SU-DHL-6 (cell line): ENCODE data around the gene STAM2.

Experiments
- H2AFZ ChIP-seq: fragments of 200-600 bp; sonication (generic); 2 replicates; pipeline ENCODE4 v1.6.1; 2014; ENCODE audit warnings: low read depth, mild to moderate bottlenecking, moderate library complexity, mixed read lengths, antibody characterized with exemption, low read length; ENCODE audit not compliant: severe bottlenecking
- H3F3A ChIP-seq: fragments of 200-600 bp; shearing (Covaris generic); 2 replicates; pipeline ENCODE4 v1.6.0; 2016; ENCODE audit warnings: antibody characterized with exemption, mild to moderate bottlenecking; ENCODE audit not compliant: insufficient read depth
- H3K27ac ChIP-seq: fragments of 200-600 bp; sonication (generic); 2 replicates; pipeline ENCODE4 v1.5.1; 2016; ENCODE audit warnings: low read depth, mild to moderate bottlenecking, low read length, moderate library complexity, mixed read lengths
- H3K27me3 ChIP-seq: fragments of 200-600 bp; sonication (generic), shearing (Covaris generic); 2 replicates; pipeline ENCODE4 v1.6.0; 2014; ENCODE audit warnings: mild to moderate bottlenecking, low read length
- H3K36me3 ChIP-seq: fragments of 200-600 bp; sonication (generic); 2 replicates; pipeline ENCODE4 v1.6.1; 2014; ENCODE audit warnings: mild to moderate bottlenecking, low read length, mixed read lengths
- H3K4me2 ChIP-seq: fragments of 300-600, 200-600 bp; shearing (Covaris generic), sonication (generic); 2 replicates; pipeline ENCODE4 v1.6.0; 2014; ENCODE audit warnings: low read length, low read depth, mild to moderate bottlenecking; ENCODE audit not compliant: poor library complexity, severe bottlenecking
- H3K4me3 ChIP-seq: fragments of 200-600 bp; sonication (generic); 2 replicates; pipeline ENCODE4 v1.5.1; 2014; ENCODE audit warnings: antibody characterized with exemption, low read length, mild to moderate bottlenecking, mixed read lengths; ENCODE audit not compliant: insufficient read depth, poor library complexity, severe bottlenecking
- H3K79me2 ChIP-seq: fragments of 200-600 bp; sonication (generic); 2 replicates; pipeline ENCODE4 v1.6.1; 2014; ENCODE audit warnings: mild to moderate bottlenecking, low read length, moderate library complexity; ENCODE audit not compliant: insufficient read depth
- H3K9ac ChIP-seq: fragments of 200-600 bp; sonication (generic); 2 replicates; pipeline ENCODE4 v1.7.0; 2014; ENCODE audit warnings: mild to moderate bottlenecking, low read length
- H3K9me2 ChIP-seq: fragments of 200-600 bp; sonication (generic); replicated peaks from 2 replicates; pipeline ENCODE4 v1.6.1; 2014; ENCODE audit warnings: low read length; ENCODE audit not compliant: insufficient read depth
- H3K9me3 ChIP-seq: fragments of 200-600 bp; sonication (generic); 2 replicates; pipeline ENCODE4 v1.6.1; 2014; ENCODE audit warnings: low read length, mixed read lengths; ENCODE audit not compliant: insufficient read depth
- H4K20me1 ChIP-seq: fragments of 200-600 bp; sonication (generic); 2 replicates; pipeline ENCODE4 v1.6.1; 2014; ENCODE audit warnings: low read depth, mild to moderate bottlenecking, antibody characterized with exemption, low read length, moderate library complexity, mixed read lengths
- CTCF ChIP-seq: fragments of 200-600 bp; sonication (generic); IDR thresholded peaks from one replicate; pipeline ENCODE4 v1.5.1; 2017; ENCODE audit warnings: antibody characterized with exemption, mild to moderate bottlenecking, low read length, moderate library complexity; ENCODE audit not compliant: insufficient read depth, poor library complexity, severe bottlenecking
- EZH2phosphoT487 ChIP-seq: fragments of 200-600 bp; sonication (generic), shearing (Covaris generic); conservative IDR thresholded peaks from 2 replicates; pipeline ENCODE4 v1.6.1; 2018; ENCODE audit warnings: mild to moderate bottlenecking, antibody characterized with exemption, low read length, moderate library complexity, mixed read lengths

STAM2 gene

GRCh38 chr2:152106464-152106863, 69.1 kb downstream of the STAM2 start:
- Histone ChIP-seq H3K27ac (no peak overlapping the region), H4K20me1 (no peaks in the 10 kb centered on the region), H3K9me2 (no peaks in the 10 kb centered on the region), H3K4me2 (no peak overlapping the region), H3K4me3 (no peak overlapping the region), H3K27me3 (no peaks in the 10 kb centered on the region), H3K9ac (no peak overlapping the region), H3K9me3 (no peaks in the 10 kb centered on the region), H2AFZ (no peak overlapping the region), H3K79me2 (no peaks in the 10 kb centered on the region), H3K36me3 (no peaks in the 10 kb centered on the region), H3F3A (no peaks in the 10 kb centered on the region)
- TF ChIP-seq CTCF (no peak), EZH2phosphoT487 (no peak)

- Histone ChIP-seq H3F3A (no peaks in the 10 kb centered on the region), H3K27ac (no peak overlapping the region), H3K4me2 (no peak overlapping the region), H3K27me3 (no peaks in the 10 kb centered on the region), H4K20me1 (no peaks in the 10 kb centered on the region), H3K9me2 (no peaks in the 10 kb centered on the region), H3K9ac (no peak overlapping the region), H3K9me3 (no peaks in the 10 kb centered on the region), H3K79me2 (no peaks in the 10 kb centered on the region), H3K4me3 (no peak overlapping the region), H2AFZ (no peak overlapping the region), H3K36me3 (no peaks in the 10 kb centered on the region)
- TF ChIP-seq EZH2phosphoT487 (no peak), CTCF (no peak)
Observed at GRCh38 chr2:152103271-152103670, 72.3 kb downstream of the STAM2 start.

- Histone ChIP-seq H3K27ac (no peak overlapping the region), H3F3A (no peaks in the 10 kb centered on the region), H3K27me3 (no peaks in the 10 kb centered on the region), H3K4me3 (no peak overlapping the region), H3K36me3 (no peaks in the 10 kb centered on the region), H3K9me2 (no peaks in the 10 kb centered on the region), H3K9me3 (no peaks in the 10 kb centered on the region), H3K9ac (no peak overlapping the region), H3K79me2 (no peaks in the 10 kb centered on the region), H4K20me1 (no peaks in the 10 kb centered on the region), H3K4me2 (no peak overlapping the region), H2AFZ (no peak overlapping the region)
- TF ChIP-seq EZH2phosphoT487 = no peak
- TF ChIP-seq CTCF = no peak
Observed at GRCh38 chr2:152100961-152101360, 74.6 kb downstream of the STAM2 start.
